ENCODE data around the gene ITPR1.

DNA sequence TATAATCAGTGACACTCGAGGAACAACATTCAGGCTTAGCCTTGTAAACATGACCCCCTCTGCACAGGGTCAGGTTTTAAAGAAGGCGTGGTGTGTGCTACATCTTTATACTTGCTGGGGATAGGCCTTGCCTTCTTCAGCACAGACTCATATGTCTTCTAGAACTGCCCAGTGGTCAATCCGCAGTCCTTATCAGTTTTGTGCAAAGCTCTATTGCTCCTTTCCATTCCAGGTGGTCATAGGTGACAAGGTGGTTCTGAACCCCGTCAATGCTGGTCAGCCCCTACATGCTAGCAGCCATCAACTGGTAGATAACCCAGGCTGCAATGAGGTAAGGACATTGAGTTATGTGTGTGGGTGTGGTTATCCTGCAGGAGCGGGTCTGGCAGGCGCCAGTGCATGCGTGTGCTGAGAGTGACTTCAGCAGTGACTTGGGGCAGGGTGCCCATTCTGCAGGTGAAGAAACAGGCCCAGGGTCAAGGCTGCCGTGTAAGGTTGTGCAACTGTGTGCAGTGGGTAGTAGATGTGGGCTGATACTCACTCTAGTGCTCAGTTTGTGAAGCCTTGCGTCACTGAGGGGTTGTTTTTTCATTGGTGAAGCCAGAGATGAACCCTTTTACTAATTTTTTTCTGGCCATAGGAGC is 150.9 kb downstream of the ITPR1 start:
- TF ChIP-seq, protein P1, sequence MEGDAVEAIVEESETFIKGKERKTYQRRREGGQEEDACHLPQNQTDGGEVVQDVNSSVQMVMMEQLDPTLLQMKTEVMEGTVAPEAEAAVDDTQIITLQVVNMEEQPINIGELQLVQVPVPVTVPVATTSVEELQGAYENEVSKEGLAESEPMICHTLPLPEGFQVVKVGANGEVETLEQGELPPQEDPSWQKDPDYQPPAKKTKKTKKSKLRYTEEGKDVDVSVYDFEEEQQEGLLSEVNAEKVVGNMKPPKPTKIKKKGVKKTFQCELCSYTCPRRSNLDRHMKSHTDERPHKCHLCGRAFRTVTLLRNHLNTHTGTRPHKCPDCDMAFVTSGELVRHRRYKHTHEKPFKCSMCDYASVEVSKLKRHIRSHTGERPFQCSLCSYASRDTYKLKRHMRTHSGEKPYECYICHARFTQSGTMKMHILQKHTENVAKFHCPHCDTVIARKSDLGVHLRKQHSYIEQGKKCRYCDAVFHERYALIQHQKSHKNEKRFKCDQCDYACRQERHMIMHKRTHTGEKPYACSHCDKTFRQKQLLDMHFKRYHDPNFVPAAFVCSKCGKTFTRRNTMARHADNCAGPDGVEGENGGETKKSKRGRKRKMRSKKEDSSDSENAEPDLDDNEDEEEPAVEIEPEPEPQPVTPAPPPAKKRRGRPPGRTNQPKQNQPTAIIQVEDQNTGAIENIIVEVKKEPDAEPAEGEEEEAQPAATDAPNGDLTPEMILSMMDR (conservative IDR thresholded peaks at IDR 0.05; ENCODE audit: low read length) = no peak
- no peak for TF ChIP-seq EZH2phosphoT487 (IDR thresholded peaks at IDR 0.05; ENCODE audit: borderline replicate concordance)

Data from Loucy (cell line).